GM18909 (cell line): Measurements from ENCODE around the gene MOB1A.
"Not testable (repeated sequence)": the region's sequence is repeated elsewhere in the genome, so short reads cannot be mapped to it uniquely, and the experiment has no call there.

ENCODE experiments used
- ATAC-seq: cut with Tn5 transposase; IDR thresholded peaks from one replicate; pipeline ENCODE4 v1.9.1; 2021; ENCODE audit warnings: mild to moderate bottlenecking; ENCODE audit not compliant: unreplicated experiment, poor library complexity

The MOB1A gene

DNA sequence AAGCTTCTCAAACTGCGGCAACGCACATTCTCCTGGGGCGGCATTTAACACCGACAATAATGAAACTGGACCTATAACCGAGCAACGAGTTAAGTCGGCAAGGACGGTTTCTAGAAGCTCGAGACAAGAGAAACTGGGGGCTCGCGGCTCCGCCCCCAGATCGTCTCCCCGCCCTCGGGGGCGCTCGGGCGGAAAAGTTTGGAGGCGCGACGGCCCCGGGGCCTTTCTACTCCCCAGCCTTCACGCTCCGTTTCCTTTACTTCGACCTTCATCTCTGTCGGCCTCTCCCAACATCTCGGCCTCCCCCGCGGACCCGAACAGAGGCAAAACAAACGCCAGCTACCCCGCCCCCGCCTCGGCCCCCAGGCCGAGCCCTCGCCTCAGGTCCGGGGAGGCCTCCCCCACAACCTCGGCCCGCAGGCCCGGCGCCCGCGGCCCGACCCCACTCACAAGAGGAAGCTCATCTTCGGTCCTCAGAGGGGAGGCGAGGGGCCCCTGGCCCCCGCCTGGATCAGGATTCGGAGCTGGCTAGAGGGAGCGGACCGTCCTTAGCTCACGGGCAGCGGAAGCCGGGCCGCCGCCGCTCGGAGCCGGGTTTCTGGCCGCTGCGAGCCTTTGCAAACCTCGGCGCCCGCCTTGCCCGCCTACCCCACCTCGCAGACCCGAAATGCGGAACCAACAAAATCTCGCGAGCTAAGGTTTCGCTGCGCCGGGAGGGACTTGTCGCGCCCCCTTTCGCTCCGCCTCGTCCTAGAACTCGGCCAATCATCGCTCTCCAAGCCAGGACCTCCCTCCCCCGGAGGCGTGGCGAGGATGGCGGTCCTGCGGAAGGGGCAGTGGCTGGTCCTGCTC is at the start of gene MOB1A:
Gene MOB1A (minus strand): TSS at position 669 of the 852 bp plus-strand sequence. CDS start 205 bp downstream, at position 464.
- peak; percentile 85 for ATAC-seq

DNA sequence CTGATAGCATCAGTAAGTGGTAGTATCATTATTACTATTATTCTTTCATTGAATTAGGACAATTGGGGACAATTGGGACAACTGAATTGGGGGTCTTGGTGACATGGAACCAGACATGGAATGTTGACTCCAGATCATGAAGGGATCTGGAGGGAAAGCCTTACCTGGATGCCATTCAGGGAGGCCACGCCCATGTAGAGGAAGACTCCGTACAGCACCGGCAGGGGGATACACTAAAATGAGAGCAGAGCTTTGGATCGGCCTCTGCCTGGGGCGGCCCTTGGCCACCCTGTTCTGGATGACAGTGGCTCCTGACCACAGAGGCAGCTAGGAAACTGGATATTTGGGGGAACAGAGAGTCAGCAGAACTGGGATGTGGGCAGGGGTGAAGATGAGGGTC is 49.0 kb upstream of the MOB1A start:
- no peak for ATAC-seq

DNA sequence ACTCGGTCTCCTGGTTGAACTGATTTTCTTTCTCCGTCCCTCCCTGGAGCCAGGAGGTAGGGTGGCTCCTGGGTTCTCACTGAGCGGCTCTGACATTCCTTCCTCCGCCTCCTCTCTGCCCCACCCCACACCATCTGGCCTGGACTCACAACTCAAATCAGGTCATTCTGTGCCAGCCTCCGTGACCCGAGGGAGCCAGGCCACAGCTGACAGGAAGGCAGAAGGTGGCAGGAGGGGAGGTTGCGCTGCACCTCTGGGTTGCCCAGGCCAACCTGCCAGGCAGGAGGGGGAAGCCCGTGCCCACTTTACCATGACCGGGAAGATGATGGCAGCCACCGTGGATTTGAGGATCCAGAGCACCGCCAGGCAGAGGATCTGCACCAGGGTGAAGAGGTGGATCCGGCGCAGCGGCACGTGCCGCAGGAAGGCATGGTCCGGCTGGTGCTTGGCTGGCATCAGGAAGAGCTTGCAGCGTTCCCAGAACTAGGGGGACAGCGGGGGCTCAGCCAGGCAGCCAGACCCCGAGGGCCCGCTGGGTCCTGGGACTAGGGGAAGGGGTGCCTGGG is 48.1 kb upstream of the MOB1A start:
- ATAC-seq = no peak

DNA sequence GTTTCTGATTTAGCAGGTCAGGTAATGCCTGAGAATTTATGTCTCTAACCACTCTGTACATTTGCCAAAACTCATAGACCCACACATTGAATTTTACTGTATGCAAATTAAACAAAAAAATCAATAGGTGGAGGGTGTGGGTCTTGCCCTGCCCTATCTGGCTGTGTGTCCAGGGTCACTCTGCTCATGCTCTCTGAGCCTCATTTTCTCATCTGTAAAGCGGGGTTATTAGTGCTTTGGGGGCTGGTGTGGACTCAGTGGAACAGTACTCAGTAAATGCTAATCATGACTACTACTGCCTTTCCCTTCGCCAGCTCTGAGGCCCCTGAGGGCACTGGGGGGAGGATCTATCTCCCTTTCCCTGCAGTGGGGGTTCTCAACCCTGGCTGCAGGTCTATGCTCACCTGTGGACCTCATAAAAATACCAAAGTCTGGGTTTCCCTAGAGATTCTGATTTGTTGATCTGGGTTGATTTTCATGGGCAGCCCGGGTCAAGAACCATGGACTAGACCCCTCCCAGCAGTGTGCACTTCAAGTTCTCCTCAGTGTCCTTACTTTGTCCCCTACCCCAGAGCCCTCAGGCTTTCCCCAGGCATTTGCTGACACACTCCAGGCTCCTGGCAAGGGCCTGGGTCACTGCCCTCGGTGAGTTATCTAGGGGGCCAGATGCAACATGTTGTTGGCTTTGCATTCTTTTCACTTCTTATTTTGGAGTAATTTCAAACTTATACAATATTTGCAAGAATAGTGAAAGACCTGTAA is 47.2 kb upstream of the MOB1A start:
- no peak for ATAC-seq

DNA sequence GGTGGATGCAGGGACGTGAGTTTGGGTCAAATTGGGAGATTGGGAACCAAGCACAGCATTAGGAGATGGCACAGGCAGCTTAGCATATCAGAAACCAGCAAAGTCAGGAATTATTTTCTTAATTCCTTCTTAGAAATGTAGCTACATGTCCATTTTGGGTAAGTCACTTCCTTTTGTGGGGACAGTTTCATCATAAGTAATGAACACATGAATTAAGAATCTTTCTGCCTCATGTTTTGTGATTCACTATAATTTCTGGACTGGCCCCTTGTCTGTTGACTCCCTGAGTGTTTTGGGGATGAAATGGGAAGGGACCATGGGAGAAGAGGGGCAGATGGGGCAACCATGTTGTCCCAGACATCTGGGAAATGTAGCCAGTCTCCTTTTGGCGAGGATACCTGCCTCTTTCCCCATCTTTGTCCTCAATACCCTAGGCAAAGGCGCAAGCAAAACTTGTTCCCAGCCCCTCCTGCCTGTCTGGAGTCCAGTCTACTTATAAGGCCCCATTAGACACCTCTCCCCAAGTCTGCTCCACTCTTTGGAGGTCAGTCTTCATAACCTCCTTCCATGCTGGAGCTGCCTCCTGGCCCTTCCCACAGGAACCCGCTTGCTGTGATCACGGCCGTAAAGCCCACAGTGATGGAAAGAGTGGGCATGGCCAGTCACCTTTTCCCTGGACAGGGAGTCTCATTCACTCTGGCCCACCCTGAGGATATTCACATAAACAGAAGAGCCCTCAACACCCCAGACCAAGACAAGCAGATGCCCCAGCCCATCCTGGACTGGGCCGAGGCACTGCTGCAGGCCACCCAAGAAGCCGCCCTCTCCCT is 45.5 kb upstream of the MOB1A start:
- no peak for ATAC-seq

DNA sequence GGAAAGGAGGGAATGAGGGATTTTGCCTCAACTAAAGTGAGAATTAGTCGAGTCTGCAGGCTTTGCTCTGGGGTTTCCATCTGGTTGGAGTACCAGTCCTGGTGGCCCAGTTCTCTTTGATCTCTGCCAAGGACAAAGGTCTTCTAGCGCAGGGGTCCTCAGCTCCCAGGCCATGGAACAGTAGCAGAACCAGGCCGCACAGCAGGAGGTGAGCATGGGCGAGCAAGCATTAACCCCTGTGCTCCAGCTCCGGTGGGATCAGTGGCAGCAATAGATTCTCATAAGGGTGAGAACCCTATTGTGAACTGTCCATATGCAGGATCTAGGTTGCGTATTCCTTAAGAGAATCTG is 43.6 kb upstream of the MOB1A start:
- no peak for ATAC-seq

DNA sequence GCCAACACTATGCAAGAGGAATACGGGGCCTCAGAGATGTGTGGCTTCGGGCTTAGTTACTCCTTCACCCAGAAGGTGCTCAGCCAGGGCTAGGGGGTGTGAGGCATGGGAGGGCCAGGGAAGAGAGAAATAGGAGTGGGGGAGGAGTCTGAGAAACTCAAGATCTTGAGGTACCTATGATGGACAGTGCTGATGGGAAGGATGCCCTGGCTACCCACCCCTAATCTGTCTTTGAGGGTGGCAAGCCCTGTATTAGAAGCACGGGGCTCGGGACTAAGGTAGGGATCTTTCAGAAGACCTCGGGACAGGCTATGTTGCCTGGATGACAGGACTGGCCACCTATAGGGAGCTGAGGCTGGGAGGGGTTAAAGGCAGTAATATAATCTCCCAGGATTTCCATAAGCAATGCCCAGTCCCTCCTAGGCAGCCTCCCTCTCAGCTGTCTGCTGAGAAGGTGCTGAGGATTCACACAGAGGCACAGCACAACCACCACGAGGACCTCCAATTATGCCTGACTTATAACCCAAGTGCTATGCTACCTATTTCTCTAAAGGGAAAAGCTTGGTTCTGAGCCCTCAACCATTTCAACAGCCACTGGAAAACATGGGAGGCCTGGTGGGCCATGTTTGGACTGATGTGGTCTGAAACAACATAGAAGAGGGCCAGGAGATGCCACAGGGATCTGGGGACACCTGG is 43.1 kb upstream of the MOB1A start:
- ATAC-seq = no peak

DNA sequence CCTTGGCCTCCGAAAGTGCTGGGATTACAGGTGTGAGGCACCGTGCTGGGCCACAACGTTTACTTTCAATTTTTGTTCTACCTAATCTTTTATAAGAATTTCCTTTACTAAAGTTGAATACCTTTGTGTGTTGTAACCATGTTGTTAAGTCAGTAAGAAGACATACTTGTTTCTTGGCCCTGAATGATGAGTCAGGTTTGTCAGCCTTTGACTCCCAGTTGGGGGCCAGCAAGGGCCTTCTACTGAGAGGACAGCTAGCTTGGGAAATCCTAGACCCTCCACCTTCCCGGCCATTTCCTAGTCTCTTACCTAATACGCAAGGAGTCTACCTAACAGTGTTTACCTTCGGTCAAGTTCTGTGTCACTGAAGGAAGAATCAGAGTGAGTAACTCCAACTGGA is 42.4 kb upstream of the MOB1A start:
- no peak for ATAC-seq

DNA sequence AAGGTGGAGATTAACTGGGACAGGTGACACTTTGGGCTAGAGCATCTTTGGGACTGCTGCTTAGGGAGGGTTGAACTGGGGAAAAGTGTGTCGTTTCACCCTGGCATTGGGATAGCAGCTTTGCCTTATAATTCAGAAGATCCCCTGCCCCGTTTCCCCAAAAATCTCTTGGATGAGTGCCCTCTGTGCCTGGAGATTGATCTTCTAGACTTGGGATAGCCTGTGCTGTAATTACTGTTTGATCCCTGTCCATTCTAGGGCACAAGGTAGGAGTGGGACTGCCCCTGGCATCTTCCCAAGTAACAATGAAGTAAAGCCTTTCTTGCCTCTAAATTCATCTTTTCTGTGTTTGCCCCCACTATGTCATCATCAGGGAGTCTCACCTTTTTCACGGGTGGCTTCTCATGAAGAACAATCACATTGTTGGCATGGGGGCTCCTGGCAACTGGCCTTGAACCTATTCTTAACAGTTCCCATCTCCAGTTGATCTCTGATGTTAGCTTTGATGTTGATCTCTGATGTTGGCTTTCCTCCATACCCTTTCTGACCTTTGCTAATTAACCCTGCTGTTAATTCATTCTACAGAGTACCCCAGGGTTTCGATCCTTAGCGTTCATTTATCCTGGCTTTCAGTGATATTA is 41.3 kb upstream of the MOB1A start:
- no peak for ATAC-seq

DNA sequence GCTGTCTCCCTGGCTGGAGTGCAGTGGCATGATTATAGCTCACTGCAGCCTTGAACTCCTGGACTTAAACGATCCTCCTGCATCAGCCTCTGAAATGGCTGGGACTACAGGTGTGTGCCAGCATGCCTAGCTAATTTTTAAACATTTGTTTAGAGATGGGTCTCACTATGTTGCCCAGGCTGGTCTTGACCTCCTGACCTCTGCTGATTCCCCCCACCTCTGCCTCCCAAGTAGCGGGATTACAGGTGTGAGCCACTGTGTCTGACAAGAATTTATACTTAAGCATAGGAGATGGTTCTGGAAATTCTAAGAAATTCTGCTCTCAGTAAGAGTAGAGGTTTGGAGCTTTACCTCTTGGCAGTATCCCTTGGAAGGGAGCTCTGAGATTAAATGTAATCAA is 38.0 kb upstream of the MOB1A start:
- ATAC-seq = no peak

DNA sequence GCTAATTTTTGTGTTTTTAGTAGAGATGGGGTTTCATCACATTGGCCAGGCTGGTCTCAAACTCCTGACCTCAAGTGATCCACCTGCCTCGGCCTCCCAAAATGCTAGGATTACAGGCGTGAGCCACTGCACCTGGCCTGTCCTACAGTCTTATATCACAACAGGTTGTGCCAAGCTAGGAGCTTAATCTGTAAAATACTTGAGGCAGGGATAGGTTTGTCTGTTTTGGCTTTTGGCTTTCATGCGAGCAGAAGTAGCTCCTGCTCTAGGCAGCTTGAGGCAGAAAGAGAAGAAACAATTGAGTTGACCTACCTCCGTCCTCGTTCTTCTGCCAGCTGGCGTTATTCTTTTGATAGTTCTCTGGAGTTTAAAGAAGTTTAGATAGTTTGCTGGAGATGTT is 37.1 kb upstream of the MOB1A start:
- not testable (repeated sequence) for ATAC-seq

DNA sequence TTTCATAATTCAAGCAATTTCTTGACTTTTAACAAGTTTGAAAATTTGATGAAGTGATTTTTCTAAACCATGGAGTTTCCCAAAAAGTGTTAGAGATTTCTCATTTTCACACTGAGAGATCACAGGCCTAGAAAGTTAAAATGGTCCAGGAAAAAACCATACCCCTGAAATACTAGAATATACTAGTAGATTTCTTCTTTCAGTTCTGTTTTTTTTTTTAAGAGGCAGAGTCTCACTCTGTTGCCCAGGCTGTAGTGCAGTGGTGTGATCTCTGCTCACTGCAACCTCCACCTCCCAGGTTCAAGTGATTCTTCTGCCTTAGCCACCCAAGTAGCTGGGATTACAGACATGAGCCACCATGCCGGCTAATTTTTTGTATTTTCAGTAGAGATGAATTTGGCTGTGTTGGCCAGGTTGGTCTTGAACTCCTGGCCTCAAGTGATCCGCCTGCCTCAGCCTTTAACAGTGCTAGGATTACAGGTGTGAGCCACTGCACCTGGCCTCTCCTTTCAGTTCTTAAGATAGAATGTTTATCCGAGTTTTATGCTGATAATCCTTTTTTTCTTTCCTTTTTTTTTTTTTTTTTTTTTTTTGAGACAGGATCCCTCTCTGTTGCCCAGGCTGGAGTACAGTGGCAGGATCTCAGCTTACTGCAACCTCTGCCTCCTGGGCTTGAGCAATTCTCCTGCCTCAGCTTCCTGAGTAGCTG is 34.2 kb upstream of the MOB1A start:
- no peak for ATAC-seq

DNA sequence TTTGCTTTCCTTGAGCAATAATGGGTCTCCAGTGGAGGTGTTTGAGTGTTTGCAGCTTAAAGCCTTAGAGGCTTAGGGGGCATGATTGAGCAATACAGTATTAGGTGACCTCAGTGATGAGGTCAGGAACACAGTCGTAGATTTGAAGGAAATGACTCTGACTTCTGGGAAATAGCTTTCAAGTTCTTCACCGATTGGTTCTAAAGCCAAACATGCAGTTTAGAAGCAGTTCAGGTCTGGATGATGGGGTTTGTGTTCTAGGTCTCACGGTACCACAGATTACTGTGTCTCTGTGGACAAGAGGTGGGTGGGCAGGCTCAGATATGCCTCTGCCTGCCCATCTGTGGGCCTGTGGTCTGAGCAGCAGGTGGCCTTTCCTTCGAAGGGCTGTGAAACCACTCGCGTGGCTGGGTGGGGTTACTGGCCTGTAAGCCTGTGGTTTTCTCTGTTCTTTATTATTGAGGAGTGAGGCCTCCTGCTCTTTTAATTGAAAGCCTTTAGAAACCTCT is 27.6 kb upstream of the MOB1A start:
- ATAC-seq = peak; percentile 72

DNA sequence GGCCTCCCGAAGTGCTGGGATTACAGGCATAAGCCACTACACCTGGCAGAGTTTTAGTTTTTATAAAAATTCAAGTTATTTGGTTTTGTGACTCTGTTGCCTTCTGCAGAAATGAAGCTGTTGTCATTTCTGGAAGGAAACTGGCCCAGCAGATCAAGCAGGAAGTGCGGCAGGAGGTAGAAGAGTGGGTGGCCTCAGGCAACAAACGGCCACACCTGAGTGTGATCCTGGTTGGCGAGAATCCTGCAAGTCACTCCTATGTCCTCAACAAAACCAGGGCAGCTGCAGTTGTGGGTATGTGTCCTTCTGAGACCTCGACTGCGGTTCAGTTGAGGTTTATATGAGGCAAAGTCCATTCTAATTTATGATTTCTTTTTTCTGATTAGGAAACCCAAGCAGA is 26.9 kb upstream of the MOB1A start:
- peak; percentile 41 for ATAC-seq

DNA sequence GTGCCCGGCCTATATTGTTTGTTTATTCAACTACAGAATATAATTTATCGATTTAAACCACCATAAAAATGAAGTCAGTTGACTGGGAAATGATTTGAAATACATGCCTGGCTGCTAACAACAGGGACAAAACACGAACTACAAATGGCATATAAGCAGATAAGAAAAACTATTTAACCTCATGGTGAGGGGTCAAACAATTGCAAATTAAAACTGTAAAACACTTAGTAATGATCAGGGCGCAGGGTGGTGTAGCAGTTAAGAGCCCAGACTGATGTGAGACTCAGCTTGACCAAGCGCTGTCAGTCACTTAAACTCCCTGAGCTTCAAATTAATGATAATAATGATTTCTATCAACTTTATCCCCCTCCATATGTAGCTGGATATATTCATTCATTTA is 26.4 kb upstream of the MOB1A start:
- ATAC-seq = no peak

DNA sequence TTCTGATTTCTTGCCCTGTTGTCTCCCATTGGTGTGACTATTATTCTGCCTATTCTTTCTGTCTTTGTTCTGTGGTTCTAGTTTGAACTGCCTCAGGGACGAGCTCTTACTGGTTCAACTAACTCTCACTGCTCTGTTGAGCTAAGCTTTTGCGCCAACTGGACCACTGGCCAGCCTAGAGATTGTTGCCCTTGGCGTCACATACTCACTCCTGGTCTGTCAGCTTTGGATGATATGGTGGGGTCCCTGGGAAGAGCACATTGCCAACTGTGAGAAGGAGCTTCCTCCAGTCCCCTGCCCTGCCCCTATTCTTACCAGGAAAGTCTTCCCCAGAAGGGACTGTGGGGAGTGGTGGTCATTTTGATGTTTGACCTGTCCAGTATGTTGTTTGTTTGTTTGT is 25.8 kb upstream of the MOB1A start:
- ATAC-seq = no peak

DNA sequence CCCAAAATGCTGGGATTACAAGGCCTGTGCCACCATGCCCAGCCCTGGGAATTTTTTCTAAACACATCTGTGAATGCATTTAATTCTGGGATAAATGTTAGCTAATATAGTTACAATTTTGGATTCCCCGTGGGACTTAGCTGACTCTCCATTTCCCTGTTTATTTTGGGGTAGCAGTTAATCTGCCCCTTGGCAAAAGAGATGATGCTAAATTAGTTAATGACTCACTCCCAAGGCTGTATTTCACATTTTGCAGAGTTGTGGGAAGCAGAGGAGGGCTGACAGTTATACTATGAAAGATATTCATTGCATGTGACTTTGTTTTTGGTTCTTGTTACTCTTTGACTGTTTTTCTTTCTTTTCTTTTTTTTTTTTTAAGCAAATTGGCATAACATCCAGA is 22.9 kb upstream of the MOB1A start:
- no peak for ATAC-seq

DNA sequence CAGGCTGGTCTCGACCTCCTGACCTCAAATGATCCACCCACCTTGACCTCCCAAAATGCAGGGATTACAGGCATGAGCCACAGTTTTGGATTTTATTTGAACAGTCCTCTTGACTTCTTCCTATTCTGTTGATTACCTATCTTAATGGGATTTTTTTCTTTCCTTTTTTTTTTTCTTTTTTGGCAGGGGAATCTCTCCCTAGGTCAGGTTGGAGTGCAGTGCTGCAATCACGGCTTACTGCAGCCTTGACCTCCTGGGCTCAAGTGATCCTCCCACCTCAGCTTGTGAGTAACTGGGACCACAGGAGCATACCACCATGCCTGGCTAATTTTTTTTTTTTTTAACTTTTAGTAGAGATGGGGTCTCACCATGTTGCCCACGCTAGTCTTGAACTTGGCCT is 22.5 kb upstream of the MOB1A start:
- no peak for ATAC-seq

DNA sequence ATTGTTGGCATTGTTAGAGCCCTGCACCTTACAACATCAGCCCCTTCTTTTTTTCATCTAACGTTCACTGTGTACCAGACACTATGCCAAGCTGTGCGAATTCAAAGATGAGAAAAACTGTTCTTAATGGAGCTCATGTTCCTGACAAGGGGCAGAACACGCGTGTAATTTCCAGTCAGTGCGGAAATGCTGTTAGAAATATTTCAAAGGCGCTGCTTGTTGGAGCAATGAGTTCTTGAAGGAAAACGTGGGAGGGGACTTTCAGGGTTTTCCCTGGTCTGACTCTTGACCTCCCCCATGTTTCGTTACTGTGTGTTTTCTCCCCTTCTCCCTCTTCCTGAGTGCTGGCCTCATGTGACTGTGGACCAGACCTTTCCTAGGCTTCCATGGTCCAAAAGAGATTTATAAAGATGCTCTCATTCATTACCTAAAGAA is 21.2 kb upstream of the MOB1A start:
- ATAC-seq = no peak
